GM19025 (cell line): ENCODE data around the gene KDELR1.

Source experiments
- ATAC-seq: cut with Tn5 transposase; IDR thresholded peaks from one replicate; pipeline ENCODE4 v1.9.1; 2021; ENCODE audit warnings: mild to moderate bottlenecking, low read depth, moderate library complexity; ENCODE audit not compliant: unreplicated experiment

Gene KDELR1

GRCh38 chr19:48391100-48392005 is at the start of gene KDELR1:
KDELR1 (minus strand) TSS chr19:48391551; CDS start chr19:48391358, 193 bp downstream.
- ATAC-seq: no peak

- ATAC-seq: no peak
Measured at GRCh38 chr19:48436586-48436985, 45.2 kb upstream of the KDELR1 start.

- no peak for ATAC-seq
Measured at GRCh38 chr19:48433337-48433736, 42.0 kb upstream of the KDELR1 start.

- ATAC-seq: no peak
Measured at GRCh38 chr19:48428670-48429069, 37.3 kb upstream of the KDELR1 start.

GRCh38 chr19:48424694-48425219 is 33.4 kb upstream of the KDELR1 start:
- ATAC-seq: no peak

GRCh38 chr19:48421548-48421947 is 30.2 kb upstream of the KDELR1 start:
- ATAC-seq: no peak

- ATAC-seq: no peak
Measured at GRCh38 chr19:48419158-48419920, 28.0 kb upstream of the KDELR1 start.

GRCh38 chr19:48418317-48419064 is 27.1 kb upstream of the KDELR1 start:
- ATAC-seq: no peak

- ATAC-seq: no peak
Measured at GRCh38 chr19:48417421-48417820, 26.1 kb upstream of the KDELR1 start.

GRCh38 chr19:48415806-48416221 is 24.5 kb upstream of the KDELR1 start:
- ATAC-seq: no peak

GRCh38 chr19:48415395-48415794 is 24.0 kb upstream of the KDELR1 start:
- no peak for ATAC-seq

- no peak for ATAC-seq
Measured at GRCh38 chr19:48413879-48414587, 22.7 kb upstream of the KDELR1 start.

GRCh38 chr19:48405850-48406249 is 14.5 kb upstream of the KDELR1 start:
- ATAC-seq: no peak

- no peak for ATAC-seq
Measured at GRCh38 chr19:48405010-48405659, 13.8 kb upstream of the KDELR1 start.

GRCh38 chr19:48403606-48404005 is 12.3 kb upstream of the KDELR1 start:
- ATAC-seq: no peak

- no peak for ATAC-seq
Measured at GRCh38 chr19:48401287-48401686, 9.9 kb upstream of the KDELR1 start.

GRCh38 chr19:48400018-48400742 is 8.8 kb upstream of the KDELR1 start:
- no peak for ATAC-seq

- peak; percentile 48 for ATAC-seq
Measured at GRCh38 chr19:48398375-48399235, 7.3 kb upstream of the KDELR1 start.
